ENCODE measurements around the gene CCL16. TPM values are rescaled to one million over a fixed set of nuclear protein-coding genes. Genes with fewer than 3 reads are reported as not detected.

CCL16 gene
- total and polyA plus RNA-seq, 2 of the 8 experiments (the other 6 are each of a cell fraction or from before 2014, with no cell fraction given): not detected

DNA sequence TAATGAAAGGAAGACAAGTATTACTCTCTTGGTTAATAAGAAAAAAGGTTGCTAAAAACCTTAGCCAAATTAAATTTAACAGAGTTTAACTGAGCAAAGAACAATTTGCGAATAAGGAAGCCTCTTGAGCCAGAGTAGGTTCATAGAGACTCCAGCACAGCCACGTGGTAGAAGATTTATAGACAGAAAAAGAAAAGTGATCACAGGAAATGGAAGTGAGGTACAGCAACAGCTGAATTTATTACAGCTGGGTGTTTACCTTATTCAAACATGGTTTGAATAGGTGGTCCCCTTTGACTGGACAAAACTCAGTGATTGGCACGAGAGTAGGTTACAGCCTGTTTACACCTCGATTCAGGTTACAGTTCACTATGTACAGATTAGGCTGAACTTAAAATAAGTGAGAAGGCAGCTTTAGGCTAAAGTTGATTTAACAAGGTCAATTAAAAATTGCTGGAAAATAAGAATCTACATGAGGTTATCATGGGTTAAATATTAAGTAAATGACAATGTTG is 23.4 kb upstream of the CCL16 start (continued):
- TF ChIP-seq BCL11A (IDR thresholded peaks at IDR 0.05; ENCODE audit: low read depth in 2 of 2, low read length in 2 of 2) (no peak), JUN (IDR thresholded peaks at IDR 0.05; ENCODE audit: low read depth, low read length) (no peak), NANOG (IDR thresholded peaks at IDR 0.05; ENCODE audit: insufficient read depth, low read depth, low read length, poor library complexity, severe bottlenecking) (no peak), ZNF274 (IDR thresholded peaks at IDR 0.05; ENCODE audit: borderline replicate concordance, extremely low read depth, low read length) (no peak), EP300 (IDR thresholded peaks at IDR 0.05; ENCODE audit: borderline replicate concordance in 1 of 2, low read depth in 2 of 2, low read length in 2 of 2) (no peak), POLR2AphosphoS5 (IDR thresholded peaks at IDR 0.05; ENCODE audit: low read depth, low read length) (no peak), CBX5 (IDR thresholded peaks at IDR 0.05; ENCODE audit: low read depth, low read length) (no peak)
- TF ChIP-seq, protein P1, sequence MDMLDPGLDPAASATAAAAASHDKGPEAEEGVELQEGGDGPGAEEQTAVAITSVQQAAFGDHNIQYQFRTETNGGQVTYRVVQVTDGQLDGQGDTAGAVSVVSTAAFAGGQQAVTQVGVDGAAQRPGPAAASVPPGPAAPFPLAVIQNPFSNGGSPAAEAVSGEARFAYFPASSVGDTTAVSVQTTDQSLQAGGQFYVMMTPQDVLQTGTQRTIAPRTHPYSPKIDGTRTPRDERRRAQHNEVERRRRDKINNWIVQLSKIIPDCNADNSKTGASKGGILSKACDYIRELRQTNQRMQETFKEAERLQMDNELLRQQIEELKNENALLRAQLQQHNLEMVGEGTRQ (IDR thresholded peaks at IDR 0.05; ENCODE audit: low read length): no peak

Measured in H1 (cell line).